ENCODE measurements around the gene GSTM5. TPM values are rescaled to one million over a fixed set of nuclear protein-coding genes. Genes with fewer than 3 reads are reported as not detected.

GSTM5 gene
- total RNA-seq, 1 experiment from 2014 or later: 0.11 TPM

DNA sequence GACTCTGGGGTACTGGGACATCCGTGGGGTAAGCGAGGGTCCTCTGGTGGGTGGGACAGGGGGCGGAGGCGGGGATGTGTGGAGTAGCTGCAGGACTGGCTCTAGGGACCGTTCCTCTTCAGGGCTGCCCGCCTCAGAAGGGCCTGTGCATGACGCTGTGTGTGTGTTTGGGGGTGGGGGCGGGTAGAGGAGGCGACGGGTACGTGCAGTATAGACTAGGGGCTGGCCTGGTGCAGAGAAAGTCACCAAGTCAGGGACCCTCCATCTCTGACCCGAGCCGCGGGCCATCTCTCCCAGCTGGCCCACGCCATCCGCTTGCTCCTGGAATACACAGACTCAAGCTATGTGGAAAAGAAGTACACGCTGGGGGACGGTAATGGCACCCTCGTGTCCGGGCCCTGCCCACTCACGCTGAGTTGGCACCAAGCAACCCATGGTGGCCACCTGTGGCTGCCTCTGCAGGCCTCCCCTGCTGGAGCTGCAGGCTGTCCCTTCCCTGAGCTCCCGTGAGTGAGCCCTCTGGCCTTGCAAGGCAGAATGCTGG lies 342 bp downstream of the GSTM5 start:
- ATAC-seq: no peak
- H3K4me3 Mint-ChIP-seq: no peak overlapping the region
- CTCF ChIA-PET: interaction anchor here (0.6 to 0.9 kb wide), 2 partner anchors 73 to 82 kb away, joined by 4 read pairs; no protein-coding TSS in a partner anchor

DNA sequence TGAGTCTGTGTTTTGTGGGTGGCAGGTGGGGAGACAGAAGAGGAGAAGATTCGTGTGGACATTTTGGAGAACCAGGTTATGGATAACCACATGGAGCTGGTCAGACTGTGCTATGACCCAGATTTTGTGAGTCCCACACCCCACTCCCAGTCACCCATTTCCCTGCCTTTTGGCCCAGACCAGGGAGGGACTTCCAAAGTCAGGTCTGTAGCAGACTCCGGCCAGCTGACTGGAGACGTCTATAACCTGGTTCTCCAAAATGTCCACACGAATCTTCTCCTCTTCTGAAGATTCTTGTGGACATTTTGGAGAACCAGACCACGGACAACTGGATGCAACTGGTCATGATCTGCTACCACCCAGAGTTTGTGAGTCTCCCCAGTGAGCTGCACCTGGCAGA lies 1.6 kb downstream of the GSTM5 start:
- Mint-ChIP-seq H3K27ac (no peak overlapping the region), H3K4me3 (no peak overlapping the region), H3K9me3 (peaks cover 10% of the 10 kb centered on the region), H3K4me1 (no peaks in the 10 kb centered on the region), H3K36me3 (peaks cover 9% of the 10 kb centered on the region; the same call in 1 of the 2 replicates), H3K27me3 (ENCODE audit: low read depth) (no peaks in the 10 kb centered on the region; the same call in 1 of the 2 replicates)
- DNase-seq (ENCODE audit: low spot score) (no peak), ATAC-seq (no peak)
- ChIA-PET POLR2A (no interaction called here), CTCF (interaction anchor here (1.0 kb wide), 1 partner anchor 73 kb away, joined by 3 read pairs; no protein-coding TSS in a partner anchor)
- TF ChIP-seq NFYB (CRISPR knock-in tag; conservative IDR thresholded peaks at IDR 0.05; ENCODE audit: low read depth): no peak
- TF ChIP-seq ZNF317 (CRISPR knock-in tag; IDR thresholded peaks at IDR 0.05; ENCODE audit: borderline replicate concordance, low read depth): no peak
- TF ChIP-seq TCF7 (CRISPR knock-in tag; IDR thresholded peaks at IDR 0.05; ENCODE audit: low read depth): no peak
- no peak for TF ChIP-seq MAX (CRISPR knock-in tag; IDR thresholded peaks at IDR 0.05)
- no peak for TF ChIP-seq E2F4 (CRISPR knock-in tag; IDR thresholded peaks at IDR 0.05; ENCODE audit: borderline replicate concordance, low read depth)
- no peak for TF ChIP-seq ZNF232 (CRISPR knock-in tag; IDR thresholded peaks at IDR 0.05)
- no peak for TF ChIP-seq NR3C1 (CRISPR knock-in tag; conservative IDR thresholded peaks at IDR 0.05; ENCODE audit: low read depth)
- TF ChIP-seq SOX15 (CRISPR knock-in tag; IDR thresholded peaks at IDR 0.05): no peak
- TF ChIP-seq, protein P1, sequence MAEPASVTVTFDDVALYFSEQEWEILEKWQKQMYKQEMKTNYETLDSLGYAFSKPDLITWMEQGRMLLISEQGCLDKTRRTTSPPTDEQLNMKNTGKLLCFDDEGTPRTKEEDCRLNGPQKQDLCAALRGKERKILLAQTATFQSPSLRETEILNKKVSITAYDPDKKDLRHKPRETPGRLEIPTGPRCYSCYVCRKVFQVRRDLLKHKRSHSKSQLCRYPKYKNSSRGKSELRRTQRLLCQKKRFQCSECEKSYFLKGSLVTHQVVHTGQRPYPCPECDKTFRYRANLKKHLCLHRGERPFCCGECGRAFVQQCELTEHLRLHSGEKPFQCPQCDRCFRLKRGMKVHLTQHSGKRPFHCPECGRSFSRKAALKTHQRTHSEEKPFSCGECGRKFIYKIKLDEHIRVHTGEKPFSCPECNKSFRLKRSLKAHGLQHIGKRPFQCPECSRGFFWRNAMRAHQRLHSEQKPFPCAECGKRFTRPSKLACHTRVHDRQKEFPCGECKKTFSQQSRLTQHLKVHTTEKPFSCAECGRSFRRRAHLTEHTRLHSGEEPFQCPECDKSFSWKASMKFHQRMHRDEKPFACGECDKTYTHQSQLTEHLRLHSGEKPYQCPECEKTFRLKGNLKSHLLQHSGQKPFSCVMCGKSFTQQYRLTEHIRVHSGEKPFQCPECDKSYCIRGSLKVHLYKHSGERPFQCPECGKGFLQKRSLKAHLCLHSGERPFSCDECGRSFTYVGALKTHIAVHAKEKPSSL (CRISPR knock-in tag; conservative IDR thresholded peaks at IDR 0.05): no peak

More for the DNA sequence above, 342 bp downstream of the GSTM5 start:
- no peaks in the 10 kb centered on the region for H3K4me1 Mint-ChIP-seq
- POLR2A ChIA-PET: no interaction called here
- DNase-seq (ENCODE audit: low spot score): no peak
- H3K27ac Mint-ChIP-seq: no peak overlapping the region
- no peaks in the 10 kb centered on the region; the same call in 1 of the 2 replicates for H3K27me3 Mint-ChIP-seq (ENCODE audit: low read depth)
- peaks cover 21% of the 10 kb centered on the region for H3K9me3 Mint-ChIP-seq
- TF ChIP-seq NFYB (CRISPR knock-in tag; conservative IDR thresholded peaks at IDR 0.05; ENCODE audit: low read depth) (no peak), IRF2 (CRISPR knock-in tag; IDR thresholded peaks at IDR 0.05; ENCODE audit: borderline replicate concordance, low read depth) (no peak), TEAD1 (CRISPR knock-in tag; IDR thresholded peaks at IDR 0.05) (no peak), TCF7 (CRISPR knock-in tag; IDR thresholded peaks at IDR 0.05; ENCODE audit: low read depth) (no peak), ATF6 (CRISPR knock-in tag; IDR thresholded peaks at IDR 0.05) (no peak)
- TF ChIP-seq, protein P2, sequence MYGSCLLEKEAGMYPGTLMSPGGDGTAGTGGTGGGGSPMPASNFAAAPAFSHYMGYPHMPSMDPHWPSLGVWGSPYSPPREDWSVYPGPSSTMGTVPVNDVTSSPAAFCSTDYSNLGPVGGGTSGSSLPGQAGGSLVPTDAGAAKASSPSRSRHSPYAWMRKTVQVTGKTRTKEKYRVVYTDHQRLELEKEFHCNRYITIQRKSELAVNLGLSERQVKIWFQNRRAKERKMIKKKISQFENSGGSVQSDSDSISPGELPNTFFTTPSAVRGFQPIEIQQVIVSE (CRISPR knock-in tag; IDR thresholded peaks at IDR 0.05; ENCODE audit: borderline replicate concordance): no peak
- H3K36me3 Mint-ChIP-seq: peaks cover 15% of the 10 kb centered on the region

GRCh38 chr1:109714661-109715372 lies 2.8 kb downstream of the GSTM5 start:
- CTCF ChIA-PET: no interaction called here
- TF ChIP-seq SMAD3 (CRISPR knock-in tag; IDR thresholded peaks at IDR 0.05; ENCODE audit: borderline replicate concordance) (no peak), ZNF671 (CRISPR knock-in tag; IDR thresholded peaks at IDR 0.05) (no peak), TCF7 (CRISPR knock-in tag; IDR thresholded peaks at IDR 0.05; ENCODE audit: low read depth) (no peak)

More at GRCh38 chr1:109714661-109715372, 2.8 kb downstream of the GSTM5 start:
- Mint-ChIP-seq H3K36me3 (no peaks in the 10 kb centered on the region), H3K27me3 (ENCODE audit: low read depth) (no peaks in the 10 kb centered on the region; the same call in 1 of the 2 replicates), H3K4me1 (no peaks in the 10 kb centered on the region), H3K9me3 (no peaks in the 10 kb centered on the region), H3K4me3 (no peak overlapping the region), H3K27ac (no peak overlapping the region)
- ATAC-seq (no peak), DNase-seq (ENCODE audit: low spot score) (no peak)
- POLR2A ChIA-PET: no interaction called here

All from WTC11 (cell line).